HG02840 (cell line): Measurements from ENCODE around the gene VSIG4.

Experiments
- ATAC-seq: cut with Tn5 transposase; IDR thresholded peaks from one replicate; pipeline ENCODE4 v1.9.1; 2021; ENCODE audit warnings: mild to moderate bottlenecking, moderate library complexity, moderate number of reproducible peaks; ENCODE audit not compliant: unreplicated experiment, low FRiP score

Gene VSIG4

GRCh38 chrX:66024570-66024969 lies 15.3 kb downstream of the VSIG4 start:
- no peak for ATAC-seq

- ATAC-seq: no peak
Measured at GRCh38 chrX:66024092-66024467, 15.8 kb downstream of the VSIG4 start.

DNA sequence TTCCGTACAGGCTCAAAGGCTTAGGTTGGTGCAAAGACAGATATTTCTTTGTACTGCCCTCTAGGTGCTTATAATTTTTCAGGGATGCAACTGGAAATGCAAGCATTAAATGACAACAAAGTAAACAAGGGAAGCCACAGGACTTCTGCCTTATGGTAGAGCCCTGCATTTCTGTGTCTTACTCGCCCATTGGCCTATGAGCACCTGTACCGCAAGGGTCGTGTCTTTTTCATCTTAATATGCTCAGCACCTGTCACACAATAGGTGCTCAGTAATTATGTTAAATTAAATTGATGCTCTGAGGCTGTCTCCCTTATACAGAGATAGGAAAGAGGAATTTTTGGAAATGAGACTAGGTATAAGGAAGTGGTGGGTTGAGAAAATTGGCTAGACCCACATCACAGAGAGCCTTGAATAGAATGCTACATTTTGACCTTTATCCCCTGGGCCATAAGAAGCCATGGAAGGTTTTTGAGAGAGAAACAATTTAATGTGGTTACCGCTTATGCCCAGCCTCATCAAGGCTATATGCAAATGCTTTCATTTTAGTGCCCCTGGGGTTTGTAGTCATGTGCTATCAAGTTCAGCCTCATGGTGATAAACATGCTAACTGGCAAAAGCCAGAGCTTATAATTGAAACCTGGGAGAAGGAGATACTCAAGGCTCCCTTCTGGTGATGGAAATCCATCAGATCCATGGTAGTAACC lies 16.3 kb downstream of the VSIG4 start:
- ATAC-seq: no peak

GRCh38 chrX:66022632-66023384 lies 17.1 kb downstream of the VSIG4 start:
- no peak for ATAC-seq

- ATAC-seq: no peak
Measured at GRCh38 chrX:66021765-66022631, 17.9 kb downstream of the VSIG4 start.

DNA sequence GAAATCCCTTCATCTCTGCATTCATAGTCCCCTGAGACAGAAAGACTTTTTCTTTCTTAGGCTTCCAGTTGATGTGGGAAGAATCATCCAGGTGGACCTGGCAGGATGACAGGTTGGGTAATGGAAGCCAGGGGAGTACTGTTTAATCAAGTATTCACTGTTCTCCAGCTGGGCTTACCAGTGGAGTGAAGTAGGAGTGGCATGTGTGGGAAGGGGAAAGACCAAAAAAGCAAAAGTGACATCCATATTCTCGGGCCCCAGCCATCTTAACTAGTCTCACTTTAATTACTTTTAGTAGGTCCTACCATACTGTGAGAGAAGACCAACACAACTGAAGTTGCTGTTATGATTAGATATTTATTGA lies 18.5 kb downstream of the VSIG4 start:
- ATAC-seq: no peak

DNA sequence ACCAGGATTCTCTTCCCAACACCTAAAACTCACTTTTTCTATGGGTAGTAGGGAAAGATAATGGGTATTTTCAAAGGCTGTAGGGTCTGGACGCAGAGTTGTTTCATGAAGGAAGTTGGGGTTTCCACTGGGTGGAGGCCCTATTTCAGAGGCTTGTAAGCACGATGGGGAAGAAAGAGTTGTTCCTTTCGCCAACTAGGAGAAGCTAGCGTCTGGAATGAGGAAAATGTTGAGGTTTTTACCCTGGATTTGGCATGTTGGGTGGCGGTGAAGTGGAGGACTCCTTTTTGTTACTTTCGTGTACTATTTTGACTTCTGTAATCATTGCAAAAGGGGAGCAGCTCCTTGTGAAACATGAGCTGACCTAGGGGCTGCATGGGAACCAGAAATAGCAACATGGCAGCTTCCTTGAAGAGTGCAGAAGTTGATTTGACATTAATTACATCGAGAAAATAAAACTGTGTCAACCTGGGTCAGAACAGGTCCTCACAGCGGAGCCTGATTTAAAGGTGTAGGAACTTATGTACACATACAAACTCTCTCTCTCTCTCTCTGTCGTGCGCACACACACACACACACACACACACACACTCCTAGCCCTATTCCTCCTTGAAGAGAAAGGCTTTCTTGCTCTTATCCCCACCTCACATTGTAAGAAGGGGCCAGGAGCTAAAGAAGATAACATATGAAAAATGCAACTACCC lies 19.1 kb downstream of the VSIG4 start:
- ATAC-seq: no peak

DNA sequence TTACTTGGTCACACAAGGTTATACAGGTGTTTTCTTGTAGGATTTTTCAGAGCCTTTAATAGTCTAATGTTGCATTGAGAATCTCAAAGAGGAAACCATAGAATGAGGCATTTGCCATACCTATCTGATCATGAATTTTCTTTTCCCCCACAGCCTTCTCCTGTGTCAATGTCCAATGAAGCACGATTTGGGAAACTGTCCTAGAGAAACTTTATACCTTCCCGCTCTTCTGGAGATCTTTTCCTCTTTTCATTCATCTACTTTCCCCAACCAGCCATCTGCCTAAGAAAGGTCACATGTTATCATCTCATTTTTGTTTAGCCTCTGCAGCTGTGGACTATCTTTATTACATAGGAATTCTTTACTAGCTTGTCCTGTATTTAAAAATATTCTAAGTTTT lies 19.9 kb downstream of the VSIG4 start:
- no peak for ATAC-seq

DNA sequence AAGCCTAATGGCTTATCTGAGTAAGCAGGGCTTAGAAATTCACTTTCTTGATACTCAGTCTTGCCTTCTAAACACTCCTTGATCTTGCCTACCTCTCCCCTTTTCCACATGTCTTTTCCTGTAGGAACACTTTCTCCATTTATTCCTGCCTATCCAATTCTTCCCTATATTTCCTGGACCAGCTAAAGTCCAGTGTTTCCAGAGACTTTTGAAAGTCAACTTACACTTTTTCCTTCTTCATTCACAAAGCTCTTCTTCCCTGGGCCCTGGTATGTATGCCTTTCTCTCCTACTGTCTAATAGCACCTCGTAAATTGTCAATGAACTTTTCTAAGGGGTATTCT lies 20.6 kb downstream of the VSIG4 start:
- no peak for ATAC-seq

- no peak for ATAC-seq
Measured at GRCh38 chrX:66018585-66019309, 21.1 kb downstream of the VSIG4 start.

DNA sequence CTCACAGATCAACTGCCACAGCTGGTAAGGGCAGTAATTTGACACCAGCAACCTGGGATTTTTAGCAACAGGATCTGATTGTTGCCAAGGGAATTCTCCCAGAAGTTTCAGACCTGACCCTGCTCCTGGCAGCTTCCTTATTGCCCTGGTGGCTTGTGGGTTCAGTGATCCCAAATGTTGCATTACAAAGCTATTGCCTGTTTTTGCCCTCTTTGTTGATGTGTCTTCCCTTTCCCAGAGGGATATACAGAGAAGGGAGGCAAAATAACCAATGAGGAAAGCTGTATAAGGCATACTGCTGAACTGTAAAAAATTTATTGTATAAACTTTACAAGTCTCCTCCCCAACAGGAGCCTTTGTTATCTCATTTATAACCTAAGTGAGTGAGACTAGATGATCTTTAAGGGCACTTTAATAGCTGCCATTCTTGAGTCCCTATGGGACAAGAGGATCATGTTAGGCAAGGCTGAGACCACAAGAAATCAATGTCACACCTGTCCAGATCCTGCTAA lies 22.2 kb downstream of the VSIG4 start:
- no peak for ATAC-seq

GRCh38 chrX:66016905-66017658 lies 22.8 kb downstream of the VSIG4 start:
- peak; percentile 27 for ATAC-seq

GRCh38 chrX:66015900-66016689 lies 23.8 kb downstream of the VSIG4 start:
- no peak for ATAC-seq

GRCh38 chrX:66015152-66015831 lies 24.6 kb downstream of the VSIG4 start:
- no peak for ATAC-seq

DNA sequence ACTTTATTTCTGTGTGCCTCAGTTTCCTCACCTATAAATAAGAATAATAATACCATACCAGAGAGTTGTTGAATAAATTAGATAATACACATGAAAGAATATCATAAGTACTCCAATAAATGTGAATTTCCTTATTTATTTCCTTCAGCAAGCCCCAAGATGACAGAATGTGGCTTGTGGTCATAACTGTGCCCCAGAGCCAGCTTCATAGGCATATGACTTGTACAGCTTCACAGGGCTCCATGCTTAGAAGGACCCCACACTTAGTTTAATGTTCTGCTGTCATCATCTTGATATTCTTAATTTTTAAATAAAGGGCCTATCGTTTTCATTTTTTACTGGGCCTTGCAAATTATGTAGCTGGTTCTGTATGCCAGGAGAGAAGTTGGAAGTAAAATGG lies 25.3 kb downstream of the VSIG4 start:
- no peak for ATAC-seq

- ATAC-seq: no peak
Measured at GRCh38 chrX:66014084-66014483, 25.8 kb downstream of the VSIG4 start.

GRCh38 chrX:66013194-66013816 lies 26.6 kb downstream of the VSIG4 start:
- no peak for ATAC-seq
